Measurements from ENCODE around the gene MAN1A1.

DNA sequence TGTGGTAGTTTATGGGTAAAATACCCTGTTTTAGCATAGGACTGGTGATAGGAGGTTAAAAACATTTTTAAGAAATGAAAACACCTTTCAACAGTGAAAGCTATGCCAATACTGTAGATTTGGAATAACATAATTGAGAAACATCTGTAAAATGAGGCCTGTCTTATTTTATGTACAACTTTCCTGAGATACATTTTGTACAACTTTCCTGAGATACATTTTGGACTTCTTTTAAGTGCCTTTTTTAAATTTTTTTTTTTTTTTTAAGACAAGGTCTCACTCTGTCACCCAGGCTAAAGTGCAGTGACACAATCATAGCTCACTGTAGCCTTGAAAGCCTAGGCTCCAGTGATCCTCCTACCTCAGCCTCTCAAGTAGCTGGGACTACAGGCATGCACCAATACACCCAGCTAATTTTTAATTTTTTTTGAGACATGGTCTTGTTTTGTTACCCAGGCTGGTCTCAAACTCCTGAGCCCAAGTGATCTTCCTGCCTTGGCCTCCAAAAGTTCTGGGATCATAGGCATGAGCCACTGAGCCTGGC, 84.6 kb downstream of the MAN1A1 start:
- TF ChIP-seq CTCF (IDR thresholded peaks at IDR 0.05) = no peak
- no peak for TF ChIP-seq POLR2A (IDR thresholded peaks at IDR 0.05)

All from uterus (tissue), 2 donors.